K562 (cell line): Measurements from ENCODE around the gene GUCA2B. TPM values are rescaled to one million over a fixed set of nuclear protein-coding genes. Genes with fewer than 3 reads are reported as not detected.
A peak's percentile ranks its signal among the peaks of the same experiment; 100 is the strongest.

Experiments used
- ATAC-seq: fragments of 200-7000 bp; cut with Tn5 transposase; 3 replicates; pipeline ENCODE4 v1.9.1; 2020; ENCODE audit warnings: moderate library complexity
- BruUV-seq: library from RNA; stranded (reverse); fragments of 400-500 nt; replicated peaks from 2 replicates; lab custom pipeline; 2021; lab: Mats Ljungman, UMichigan
- CTCF ChIA-PET: fragments of 300-600 bp; formaldehyde crosslinking; extraction: SDS; loops from one replicate; lab custom pipeline; 2021; ENCODE audit warnings: low intra/inter-chr PET ratio; lab: Yijun Ruan, JAX
- POLR2A ChIA-PET: fragments of 300-600, 350-650 bp; sonication (Branson Sonifier 250); formaldehyde crosslinking; extraction: SDS; loops from one replicate; lab custom pipeline; 2021; ENCODE audit warnings: antibody characterized with exemption, inconsistent platforms; lab: Yijun Ruan, JAX
- DNase-seq, 4 experiments: peaks; one replicate each; pipeline versions ENCODE4 v3.0.0 to v3.0.0-alpha.2; 2011 to 2018; ENCODE audit warnings: low spot score in 3 of 4, mixed read lengths in 3 of 4; ENCODE audit errors: extremely low read depth in 1 of 4
- FAIRE-seq: peaks from 2 replicates; lab custom pipeline; 2011; peaks lifted over from hg19 to GRCh38; lab: Jason Lieb, UNC
- H2AFZ ChIP-seq: 2 replicates; pipeline ENCODE4 v1.6.0; 2011; ENCODE audit warnings: low read depth, low read length, control low read depth, inconsistent platforms
- H3K27ac ChIP-seq: fragments of 200-600 bp; 3 replicates; pipeline ENCODE4 v1.8.0; 2011; ENCODE audit warnings: low read depth, mild to moderate bottlenecking, control low read depth, inconsistent platforms, low read length, moderate library complexity, mixed read lengths; ENCODE audit errors: extremely low read depth
- H3K27me3 ChIP-seq, 2 experiments: fragments of 300-600 bp in 1 of 2; 2 replicates in 1 of 2; 3 replicates in 1 of 2; pipeline versions ENCODE4 v1.6.0 to v1.8.0; 2011; ENCODE audit warnings: inconsistent platforms in 2 of 2, low read length in 2 of 2, mild to moderate bottlenecking in 1 of 2, mixed read lengths in 1 of 2, moderate library complexity in 1 of 2; ENCODE audit not compliant: control insufficient read depth in 2 of 2, insufficient read depth in 2 of 2
- H3K36me3 ChIP-seq: fragments of 300-600 bp; 3 replicates; pipeline ENCODE4 v1.8.0; 2011; ENCODE audit warnings: mild to moderate bottlenecking, low read length, inconsistent platforms; ENCODE audit not compliant: control insufficient read depth, insufficient read depth
- H3K4me1 ChIP-seq, 2 experiments: fragments of 200-600 bp in 1 of 2; replicated peaks in 1 of 2; 2 replicates in 1 of 2; 3 replicates in 1 of 2; pipeline versions ENCODE4 v1.5.1 to v1.8.0; 2011; ENCODE audit warnings: inconsistent platforms in 2 of 2, low read length in 2 of 2, mild to moderate bottlenecking in 1 of 2, mixed read lengths in 1 of 2, moderate library complexity in 1 of 2; ENCODE audit not compliant: control insufficient read depth in 2 of 2, insufficient read depth in 2 of 2
- H3K4me2 ChIP-seq: 2 replicates; pipeline ENCODE4 v1.6.1; 2011; ENCODE audit warnings: low read length, control low read depth, inconsistent platforms, mixed read lengths; ENCODE audit not compliant: insufficient read depth
- H3K4me3 ChIP-seq: fragments of 200-600 bp; sonication (generic), shearing (Covaris generic); 2 replicates; pipeline ENCODE4 v1.5.1; 2016; ENCODE audit warnings: control low read depth, inconsistent platforms
- H3K79me2 ChIP-seq: fragments of 200-600 bp; 3 replicates; pipeline ENCODE4 v1.8.0; 2011; ENCODE audit warnings: low read length, inconsistent platforms; ENCODE audit not compliant: control insufficient read depth, insufficient read depth
- H3K9ac ChIP-seq, 2 experiments: 2 replicates each; pipeline versions ENCODE4 v1.6.0 to v1.6.1; 2011; ENCODE audit warnings: low read depth in 2 of 2, low read length in 2 of 2, control low read depth in 1 of 2, inconsistent platforms in 1 of 2, mild to moderate bottlenecking in 1 of 2, mixed read lengths in 1 of 2; ENCODE audit not compliant: insufficient read depth in 1 of 2
- H3K9me1 ChIP-seq: one replicate; pipeline ENCODE4 v1.6.0; 2011; ENCODE audit warnings: inconsistent platforms, mild to moderate bottlenecking, low read length, moderate library complexity; ENCODE audit not compliant: control insufficient read depth, insufficient read depth
- H3K9me3 ChIP-seq: replicated peaks from 2 replicates; pipeline ENCODE4 v1.5.1; 2011; ENCODE audit warnings: low read depth, low read length, inconsistent platforms; ENCODE audit not compliant: control insufficient read depth, insufficient read depth
- H4K20me1 ChIP-seq: replicated peaks from 2 replicates; pipeline ENCODE4 v1.6.1; 2011; ENCODE audit warnings: low read length, inconsistent platforms, mixed read lengths; ENCODE audit not compliant: control insufficient read depth, insufficient read depth
- CBX5 ChIP-seq: IDR thresholded peaks from 2 replicates; pipeline ENCODE4 v1.6.1; 2014; ENCODE audit warnings: low read depth, borderline replicate concordance
- DMBX1 ChIP-seq: fragments of 250-450 bp; sonication (Bioruptor Pico); IDR thresholded peaks from 2 replicates; pipeline ENCODE4 v1.8.0; 2022; ENCODE audit warnings: inconsistent platforms, mild to moderate bottlenecking, moderate library complexity, borderline replicate concordance
- E2F3 ChIP-seq: fragments of 250-450 bp; sonication (Bioruptor Pico); IDR thresholded peaks from 2 replicates; pipeline ENCODE4 v1.4.0; 2020; ENCODE audit warnings: mild to moderate bottlenecking
- ETV1 ChIP-seq: fragments of 450-650 bp; conservative IDR thresholded peaks from 2 replicates; pipeline ENCODE4 v1.6.1; 2016; ENCODE audit warnings: missing genetic modification characterization, control low read depth, low read depth, missing compliant biosample characterization
- HEY1 ChIP-seq: fragments of 250-450 bp; sonication (Bioruptor Pico); IDR thresholded peaks from 2 replicates; pipeline ENCODE4 v1.5.0; 2020; ENCODE audit warnings: mild to moderate bottlenecking, moderate library complexity, borderline replicate concordance
- HNRNPK ChIP-seq: fragments of 200-400 bp; formaldehyde crosslinking; IDR thresholded peaks from one replicate; pipeline ENCODE4 v1.6.1; 2018; ENCODE audit warnings: mild to moderate bottlenecking, low read depth, low read length; ENCODE audit not compliant: poor library complexity, severe bottlenecking
- HNRNPUL1 ChIP-seq: fragments of 200-400 bp; formaldehyde crosslinking; IDR thresholded peaks from 2 replicates; pipeline ENCODE4 v1.6.1; 2017; ENCODE audit warnings: low read length
- U2AF1 ChIP-seq: fragments of 200-400 bp; formaldehyde crosslinking; optimal IDR thresholded peaks from 2 replicates; pipeline ENCODE3; 2017; ENCODE audit warnings: mild to moderate bottlenecking, low read depth, low read length, moderate library complexity
- YBX1 ChIP-seq: fragments of 450-650 bp; IDR thresholded peaks from 2 replicates; pipeline ENCODE4 v1.7.1; 2016; ENCODE audit warnings: mild to moderate bottlenecking
- ZNF766 ChIP-seq: fragments of 200-800 bp; sonication (Bioruptor generic); conservative IDR thresholded peaks from 2 replicates; pipeline ENCODE4 v1.6.1; 2016; ENCODE audit warnings: missing genetic modification characterization, missing compliant biosample characterization
- WGBS: fragments of 100-300 bp; shearing (Covaris generic); methylation state at CpG from one replicate; pipeline ENCODE4 v1.1.6; 2016; ENCODE audit warnings: low coverage, mixed read lengths; ENCODE audit not compliant: insufficient coverage; ENCODE audit errors: missing lambda C conversion rate; 5-methylcytosine and 5-hydroxymethylcytosine counted together
- in situ Hi-C: fragments of 300-500 bp; cut with MboI; formaldehyde crosslinking; loops from 4 replicates; pipeline ENCODE4 v1.15.0; 2018; ENCODE audit warnings: inconsistent platforms, mixed read lengths
- intact Hi-C: fragments of 100-400 bp; cut with micrococcal nuclease; formaldehyde crosslinking; loops from 2 replicates; pipeline ENCODE4 v1.14.2; 2022
- polyA plus RNA-seq, 8 experiments: library from polyadenylated mRNA; depleted of rRNA in 4 of 8; stranded (reverse) in 5 of 8; unstranded in 3 of 8; fragments of >200 nt; fragmentation: Nextera tagmentation in 2 of 8; fragmentation: Illumina TruSeq in 1 of 8; extraction: Ambion mirVana in 2 of 8; extraction: Trizol in 1 of 8; gene quantifications; 2 replicates each; pipeline versions ENCODE4 v1.2.1 to v1.2.3, GENCODE V29; 2011 to 2014; ENCODE audit warnings: inconsistent platforms in 1 of 8, missing spikeins in 1 of 8
- total RNA-seq, 7 experiments: library from RNA; depleted of rRNA in 6 of 7; stranded (reverse); fragments of >200 nt in 6 of 7; fragmentation: Illumina TruSeq in 2 of 7; extraction: Trizol in 2 of 7; gene quantifications; 2 replicates each; pipeline versions ENCODE4 v1.2.1 to v1.2.3, GENCODE V29; 2011 to 2021; ENCODE audit warnings: low replicate concordance in 1 of 7
- TF ChIP-seq, protein P1 (sequence below): IDR thresholded peaks from 2 replicates; pipeline ENCODE4 v1.6.1; 2011; ENCODE audit not compliant: insufficient read length; ENCODE audit errors: extremely low read depth
- TF ChIP-seq, protein P2 (sequence below): fragments of 250-450 bp; sonication (Bioruptor Pico); IDR thresholded peaks from 2 replicates; pipeline ENCODE4 v1.5.0; 2020; ENCODE audit warnings: mild to moderate bottlenecking, borderline replicate concordance
- TF ChIP-seq, protein P3 (sequence below), 2 experiments: fragments of 450-650 bp; IDR thresholded peaks; 2 replicates each; pipeline ENCODE4 v1.6.1; 2018; ENCODE audit warnings: mild to moderate bottlenecking in 2 of 2, low read depth in 1 of 2; ENCODE audit not compliant: partially characterized antibody in 2 of 2

Gene GUCA2B
- total and polyA plus RNA-seq, 9 of the 15 experiments (the other 6 are each of a cell fraction or from before 2014, with no cell fraction given), result not detected

DNA sequence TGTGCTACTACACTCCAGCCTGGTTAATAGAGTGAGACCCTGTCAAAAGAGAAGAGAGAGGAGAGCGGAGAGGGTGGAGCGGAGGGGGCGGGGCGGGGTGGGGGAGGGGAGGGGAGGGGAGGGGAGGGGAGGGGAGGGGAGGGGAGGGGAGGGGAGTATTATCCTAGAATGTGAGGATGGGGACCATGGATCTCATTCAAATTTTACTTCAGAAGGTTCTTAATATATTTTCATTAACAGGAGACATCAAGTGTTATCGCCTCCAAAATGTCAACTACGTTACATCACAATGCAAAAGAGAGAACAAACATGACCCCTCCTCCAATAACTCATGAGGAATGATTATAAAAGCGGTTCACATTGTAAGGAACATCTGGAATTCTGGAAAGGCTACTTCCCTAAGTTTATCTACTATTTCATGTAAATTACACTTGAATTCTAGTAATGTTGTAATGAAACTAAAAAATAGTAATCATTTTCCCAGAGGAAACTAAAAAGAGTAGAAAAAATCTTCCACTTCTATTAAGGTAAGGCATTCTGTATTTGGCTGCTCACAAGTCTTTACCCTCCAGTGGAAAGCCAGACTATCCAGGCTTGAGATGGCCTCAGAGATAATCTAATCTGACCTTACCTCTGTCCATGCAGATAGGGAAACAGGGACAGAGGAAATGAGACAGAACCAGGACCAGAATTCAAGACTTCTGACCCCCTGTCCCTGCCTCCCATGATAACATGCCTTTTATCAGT, 30.2 kb downstream of the GUCA2B start (continued):
- TF ChIP-seq HNRNPK, result peak; percentile 73

- Histone ChIP-seq H3K36me3 (peaks cover 77% of the 10 kb centered on the region), H3K27ac (no peak overlapping the region), H3K27me3 (no peaks in the 10 kb centered on the region), H3K9me1 (no peaks in the 10 kb centered on the region)
- TF ChIP-seq, protein P1, sequence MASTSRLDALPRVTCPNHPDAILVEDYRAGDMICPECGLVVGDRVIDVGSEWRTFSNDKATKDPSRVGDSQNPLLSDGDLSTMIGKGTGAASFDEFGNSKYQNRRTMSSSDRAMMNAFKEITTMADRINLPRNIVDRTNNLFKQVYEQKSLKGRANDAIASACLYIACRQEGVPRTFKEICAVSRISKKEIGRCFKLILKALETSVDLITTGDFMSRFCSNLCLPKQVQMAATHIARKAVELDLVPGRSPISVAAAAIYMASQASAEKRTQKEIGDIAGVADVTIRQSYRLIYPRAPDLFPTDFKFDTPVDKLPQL, result no peak
- TF ChIP-seq ETV1 (tag), result no peak
- no peak for TF ChIP-seq U2AF1
- TF ChIP-seq HNRNPUL1, result no peak
- TF ChIP-seq E2F3, result no peak
- TF ChIP-seq HEY1 (CRISPR knock-in tag), result no peak
- no peak for TF ChIP-seq ZNF766 (CRISPR knock-in tag)
- TF ChIP-seq YBX1, result no peak
- TF ChIP-seq, protein P2, sequence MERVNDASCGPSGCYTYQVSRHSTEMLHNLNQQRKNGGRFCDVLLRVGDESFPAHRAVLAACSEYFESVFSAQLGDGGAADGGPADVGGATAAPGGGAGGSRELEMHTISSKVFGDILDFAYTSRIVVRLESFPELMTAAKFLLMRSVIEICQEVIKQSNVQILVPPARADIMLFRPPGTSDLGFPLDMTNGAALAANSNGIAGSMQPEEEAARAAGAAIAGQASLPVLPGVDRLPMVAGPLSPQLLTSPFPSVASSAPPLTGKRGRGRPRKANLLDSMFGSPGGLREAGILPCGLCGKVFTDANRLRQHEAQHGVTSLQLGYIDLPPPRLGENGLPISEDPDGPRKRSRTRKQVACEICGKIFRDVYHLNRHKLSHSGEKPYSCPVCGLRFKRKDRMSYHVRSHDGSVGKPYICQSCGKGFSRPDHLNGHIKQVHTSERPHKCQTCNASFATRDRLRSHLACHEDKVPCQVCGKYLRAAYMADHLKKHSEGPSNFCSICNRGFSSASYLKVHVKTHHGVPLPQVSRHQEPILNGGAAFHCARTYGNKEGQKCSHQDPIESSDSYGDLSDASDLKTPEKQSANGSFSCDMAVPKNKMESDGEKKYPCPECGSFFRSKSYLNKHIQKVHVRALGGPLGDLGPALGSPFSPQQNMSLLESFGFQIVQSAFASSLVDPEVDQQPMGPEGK, result no peak
- TF ChIP-seq, protein P3, sequence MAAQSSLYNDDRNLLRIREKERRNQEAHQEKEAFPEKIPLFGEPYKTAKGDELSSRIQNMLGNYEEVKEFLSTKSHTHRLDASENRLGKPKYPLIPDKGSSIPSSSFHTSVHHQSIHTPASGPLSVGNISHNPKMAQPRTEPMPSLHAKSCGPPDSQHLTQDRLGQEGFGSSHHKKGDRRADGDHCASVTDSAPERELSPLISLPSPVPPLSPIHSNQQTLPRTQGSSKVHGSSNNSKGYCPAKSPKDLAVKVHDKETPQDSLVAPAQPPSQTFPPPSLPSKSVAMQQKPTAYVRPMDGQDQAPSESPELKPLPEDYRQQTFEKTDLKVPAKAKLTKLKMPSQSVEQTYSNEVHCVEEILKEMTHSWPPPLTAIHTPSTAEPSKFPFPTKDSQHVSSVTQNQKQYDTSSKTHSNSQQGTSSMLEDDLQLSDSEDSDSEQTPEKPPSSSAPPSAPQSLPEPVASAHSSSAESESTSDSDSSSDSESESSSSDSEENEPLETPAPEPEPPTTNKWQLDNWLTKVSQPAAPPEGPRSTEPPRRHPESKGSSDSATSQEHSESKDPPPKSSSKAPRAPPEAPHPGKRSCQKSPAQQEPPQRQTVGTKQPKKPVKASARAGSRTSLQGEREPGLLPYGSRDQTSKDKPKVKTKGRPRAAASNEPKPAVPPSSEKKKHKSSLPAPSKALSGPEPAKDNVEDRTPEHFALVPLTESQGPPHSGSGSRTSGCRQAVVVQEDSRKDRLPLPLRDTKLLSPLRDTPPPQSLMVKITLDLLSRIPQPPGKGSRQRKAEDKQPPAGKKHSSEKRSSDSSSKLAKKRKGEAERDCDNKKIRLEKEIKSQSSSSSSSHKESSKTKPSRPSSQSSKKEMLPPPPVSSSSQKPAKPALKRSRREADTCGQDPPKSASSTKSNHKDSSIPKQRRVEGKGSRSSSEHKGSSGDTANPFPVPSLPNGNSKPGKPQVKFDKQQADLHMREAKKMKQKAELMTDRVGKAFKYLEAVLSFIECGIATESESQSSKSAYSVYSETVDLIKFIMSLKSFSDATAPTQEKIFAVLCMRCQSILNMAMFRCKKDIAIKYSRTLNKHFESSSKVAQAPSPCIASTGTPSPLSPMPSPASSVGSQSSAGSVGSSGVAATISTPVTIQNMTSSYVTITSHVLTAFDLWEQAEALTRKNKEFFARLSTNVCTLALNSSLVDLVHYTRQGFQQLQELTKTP (IDR thresholded peaks at IDR 0.05; ENCODE audit: low read depth in 1 of 2, partially characterized antibody in 2 of 2), result no peak
- TF ChIP-seq DMBX1 (CRISPR knock-in tag), result no peak
- no peak for TF ChIP-seq CBX5
- TF ChIP-seq, all 486 proteins: peak for 0
- intact Hi-C loops, result no loop called here
- no TSS peak for BruUV-seq
- 89% methylated on average over 6 of the region's 6 CpGs for WGBS
- no peaks in the 10 kb centered on the region for H3K79me2 ChIP-seq
- CTCF ChIA-PET, result no interaction called here
- H3K4me3 ChIP-seq, result no peak overlapping the region
- no peak for ATAC-seq
- no peaks in the 10 kb centered on the region for H3K9me3 ChIP-seq
- no peak for DNase-seq
- H4K20me1 ChIP-seq, result no peaks in the 10 kb centered on the region
- H3K4me1 ChIP-seq, result no peaks in the 10 kb centered on the region; a peak in 1 of 5 replicates
- POLR2A ChIA-PET, result interaction anchor here (0.9 to 1.7 kb wide), 2 partner anchors 9 to 11 kb away, joined by 3 to 5 read pairs; no protein-coding TSS in a partner anchor
- H2AFZ ChIP-seq, result no peak overlapping the region
- no peak overlapping the region for H3K9ac ChIP-seq
- in situ Hi-C loops, result no loop called here
- FAIRE-seq, result no peak
- no peak overlapping the region for H3K4me2 ChIP-seq
Measured at GRCh38 chr1:42183957-42184268, 30.7 kb downstream of the GUCA2B start.
